ENCODE measurements around the gene KRT25. TPM values are rescaled to one million over a fixed set of nuclear protein-coding genes. Genes with fewer than 3 reads are reported as not detected.

KRT25 gene
- polyA plus RNA-seq, 2 of the 4 experiments (the other 2 are of a cell fraction) = not detected

- WGBS (ENCODE audit: missing lambda C conversion rate) = 74% methylated on average over 7 of the region's 7 CpGs
- H3K4me1 ChIP-seq = peaks cover 10% of the 10 kb centered on the region
- ATAC-seq (no peak), DNase-seq (ENCODE audit: low read depth in 1 of 2, low spot score in 1 of 2) (no peak), FAIRE-seq (peak; percentile 51)
- ChIA-PET CTCF (interaction anchor here (0.9 to 1.6 kb wide), 5 partner anchors 12 to 963 kb away, joined by 3 to 5 read pairs (median 3); no protein-coding TSS in a partner anchor), POLR2A (no interaction called here)
- H3K27ac ChIP-seq = no peak within 1 kb of the TSS
- TF ChIP-seq HEYL (CRISPR knock-in tag; IDR thresholded peaks at IDR 0.05) = no peak
- TF ChIP-seq, protein P1, sequence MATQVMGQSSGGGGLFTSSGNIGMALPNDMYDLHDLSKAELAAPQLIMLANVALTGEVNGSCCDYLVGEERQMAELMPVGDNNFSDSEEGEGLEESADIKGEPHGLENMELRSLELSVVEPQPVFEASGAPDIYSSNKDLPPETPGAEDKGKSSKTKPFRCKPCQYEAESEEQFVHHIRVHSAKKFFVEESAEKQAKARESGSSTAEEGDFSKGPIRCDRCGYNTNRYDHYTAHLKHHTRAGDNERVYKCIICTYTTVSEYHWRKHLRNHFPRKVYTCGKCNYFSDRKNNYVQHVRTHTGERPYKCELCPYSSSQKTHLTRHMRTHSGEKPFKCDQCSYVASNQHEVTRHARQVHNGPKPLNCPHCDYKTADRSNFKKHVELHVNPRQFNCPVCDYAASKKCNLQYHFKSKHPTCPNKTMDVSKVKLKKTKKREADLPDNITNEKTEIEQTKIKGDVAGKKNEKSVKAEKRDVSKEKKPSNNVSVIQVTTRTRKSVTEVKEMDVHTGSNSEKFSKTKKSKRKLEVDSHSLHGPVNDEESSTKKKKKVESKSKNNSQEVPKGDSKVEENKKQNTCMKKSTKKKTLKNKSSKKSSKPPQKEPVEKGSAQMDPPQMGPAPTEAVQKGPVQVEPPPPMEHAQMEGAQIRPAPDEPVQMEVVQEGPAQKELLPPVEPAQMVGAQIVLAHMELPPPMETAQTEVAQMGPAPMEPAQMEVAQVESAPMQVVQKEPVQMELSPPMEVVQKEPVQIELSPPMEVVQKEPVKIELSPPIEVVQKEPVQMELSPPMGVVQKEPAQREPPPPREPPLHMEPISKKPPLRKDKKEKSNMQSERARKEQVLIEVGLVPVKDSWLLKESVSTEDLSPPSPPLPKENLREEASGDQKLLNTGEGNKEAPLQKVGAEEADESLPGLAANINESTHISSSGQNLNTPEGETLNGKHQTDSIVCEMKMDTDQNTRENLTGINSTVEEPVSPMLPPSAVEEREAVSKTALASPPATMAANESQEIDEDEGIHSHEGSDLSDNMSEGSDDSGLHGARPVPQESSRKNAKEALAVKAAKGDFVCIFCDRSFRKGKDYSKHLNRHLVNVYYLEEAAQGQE (IDR thresholded peaks at IDR 0.05) = no peak
- no peak for TF ChIP-seq POLR2A (IDR thresholded peaks at IDR 0.05; ENCODE audit: low read length)
- no peak for TF ChIP-seq E2F6 (IDR thresholded peaks at IDR 0.05; ENCODE audit: borderline replicate concordance, low read depth)
- TF ChIP-seq POLR2AphosphoS2 (conservative IDR thresholded peaks at IDR 0.05; ENCODE audit: low read length) = no peak
- no peak for TF ChIP-seq EP300 (IDR thresholded peaks at IDR 0.05)
- no peak for TF ChIP-seq RFX5 (IDR thresholded peaks at IDR 0.05)
- TF ChIP-seq JUNB (IDR thresholded peaks at IDR 0.05) = no peak
- TF ChIP-seq CEBPB (IDR thresholded peaks at IDR 0.05) = no peak
- no peak for TF ChIP-seq CHD4 (IDR thresholded peaks at IDR 0.05; ENCODE audit: borderline replicate concordance)
- TF ChIP-seq EHF (CRISPR knock-in tag; IDR thresholded peaks at IDR 0.05) = no peak
- TF ChIP-seq MAZ (IDR thresholded peaks at IDR 0.05; ENCODE audit: borderline replicate concordance, low read depth, low read length) = no peak
- TF ChIP-seq ZNF302 (CRISPR knock-in tag; IDR thresholded peaks at IDR 0.05) = no peak
- no peak for TF ChIP-seq PHF8 (IDR thresholded peaks at IDR 0.05; ENCODE audit: borderline replicate concordance, low read depth)
- no peak within 1 kb of the TSS for H3K4me3 ChIP-seq
- no peaks in the 10 kb centered on the region for H3K9me3 ChIP-seq
- no peak within 1 kb of the TSS for H3K4me2 ChIP-seq
Observed at GRCh38 chr17:40703652-40704051, 51.5 kb downstream of the KRT25 start, which contains the start of gene KRT24. Gene KRT24 (minus strand): TSS chr17:40703752. CDS start chr17:40703693, 59 bp downstream.

DNA sequence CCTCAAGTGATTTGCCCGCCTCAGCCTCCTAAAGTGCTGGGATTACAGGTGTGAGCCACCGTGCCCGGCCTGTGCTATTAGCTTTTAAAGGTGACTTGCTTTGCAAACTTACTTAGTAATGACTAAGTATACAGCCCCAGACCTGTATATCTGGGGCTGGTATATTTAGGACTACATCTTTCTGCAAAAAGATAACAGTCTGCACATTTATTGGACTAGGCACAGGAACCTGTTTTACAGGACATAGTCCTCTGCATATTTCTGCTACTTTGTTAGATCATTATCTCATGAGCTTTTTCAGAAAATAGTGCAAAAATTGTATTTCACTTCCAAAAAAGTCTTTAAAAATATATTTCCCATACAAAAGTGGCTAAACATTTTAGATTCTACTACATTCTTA is 52.9 kb downstream of the KRT25 start:
- 90% methylated on average over 3 of the region's 3 CpGs for WGBS (ENCODE audit: missing lambda C conversion rate)
- H3K27ac ChIP-seq = no peak overlapping the region
- DNase-seq (ENCODE audit: low read depth in 1 of 2, low spot score in 1 of 2) (no peak), FAIRE-seq (no peak), ATAC-seq (no peak)
- H3K4me3 ChIP-seq = no peak overlapping the region
- CTCF ChIA-PET = interaction anchor here (0.6 to 2.7 kb wide), 4 partner anchors 12 to 928 kb away, joined by 3 to 8 read pairs (median 5); no protein-coding TSS in a partner anchor
- POLR2A ChIA-PET = no interaction called here
- peaks cover 7% of the 10 kb centered on the region for H3K4me1 ChIP-seq
- H3K9me3 ChIP-seq = no peaks in the 10 kb centered on the region
- no peak overlapping the region for H3K4me2 ChIP-seq
- TF ChIP-seq ZNF302 (CRISPR knock-in tag; IDR thresholded peaks at IDR 0.05) = no peak
- no peak for TF ChIP-seq EHF (CRISPR knock-in tag; IDR thresholded peaks at IDR 0.05)
- no peak for TF ChIP-seq RAD21 (conservative IDR thresholded peaks at IDR 0.05 in 1 of 2, IDR thresholded peaks at IDR 0.05 in 1 of 2)
- TF ChIP-seq HDAC2 (IDR thresholded peaks at IDR 0.05) = no peak
- TF ChIP-seq ZFP36 (IDR thresholded peaks at IDR 0.05; ENCODE audit: borderline replicate concordance, partially characterized antibody) = no peak
- no peak for TF ChIP-seq EHMT2 (IDR thresholded peaks at IDR 0.05; ENCODE audit: low read depth)
- TF ChIP-seq, protein P2, sequence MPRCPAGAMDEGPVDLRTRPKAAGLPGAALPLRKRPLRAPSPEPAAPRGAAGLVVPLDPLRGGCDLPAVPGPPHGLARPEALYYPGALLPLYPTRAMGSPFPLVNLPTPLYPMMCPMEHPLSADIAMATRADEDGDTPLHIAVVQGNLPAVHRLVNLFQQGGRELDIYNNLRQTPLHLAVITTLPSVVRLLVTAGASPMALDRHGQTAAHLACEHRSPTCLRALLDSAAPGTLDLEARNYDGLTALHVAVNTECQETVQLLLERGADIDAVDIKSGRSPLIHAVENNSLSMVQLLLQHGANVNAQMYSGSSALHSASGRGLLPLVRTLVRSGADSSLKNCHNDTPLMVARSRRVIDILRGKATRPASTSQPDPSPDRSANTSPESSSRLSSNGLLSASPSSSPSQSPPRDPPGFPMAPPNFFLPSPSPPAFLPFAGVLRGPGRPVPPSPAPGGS (IDR thresholded peaks at IDR 0.05) = no peak
- TF ChIP-seq, protein P1 (IDR thresholded peaks at IDR 0.05) = no peak
- TF ChIP-seq, protein P3, sequence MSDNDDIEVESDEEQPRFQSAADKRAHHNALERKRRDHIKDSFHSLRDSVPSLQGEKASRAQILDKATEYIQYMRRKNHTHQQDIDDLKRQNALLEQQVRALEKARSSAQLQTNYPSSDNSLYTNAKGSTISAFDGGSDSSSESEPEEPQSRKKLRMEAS (IDR thresholded peaks at IDR 0.05) = no peak
- TF ChIP-seq GATA3 (IDR thresholded peaks at IDR 0.05; ENCODE audit: borderline replicate concordance) = no peak
- TF ChIP-seq MAFK (IDR thresholded peaks at IDR 0.05; ENCODE audit: partially characterized antibody) = no peak
- no peak for TF ChIP-seq KDM5A (IDR thresholded peaks at IDR 0.05)
- no peak for TF ChIP-seq PHF8 (IDR thresholded peaks at IDR 0.05; ENCODE audit: borderline replicate concordance, low read depth)
- TF ChIP-seq SREBF2 (IDR thresholded peaks at IDR 0.05) = no peak
- TF ChIP-seq SMC3 (IDR thresholded peaks at IDR 0.05) = no peak
- TF ChIP-seq BHLHE40 (IDR thresholded peaks at IDR 0.05; ENCODE audit: low read depth, low read length) = no peak
- TF ChIP-seq ESRRA (IDR thresholded peaks at IDR 0.05; ENCODE audit: borderline replicate concordance, low read length) = no peak
- TF ChIP-seq PBX3 (IDR thresholded peaks at IDR 0.05) = no peak
- TF ChIP-seq CBX8 (IDR thresholded peaks at IDR 0.05) = no peak

Measured in A549 (cell line).